Endothelial cell of umbilical vein (primary cell): Measurements from ENCODE around the gene RAB40B.

ENCODE experiments used
- CTCF ChIP-seq, 2 donors: IDR thresholded peaks; 1 replicate in 1 of 2; 2 replicates in 1 of 2; pipeline ENCODE4 v1.5.1; 2011; ENCODE audit warnings: low read length in 2 of 2, mild to moderate bottlenecking in 2 of 2, moderate library complexity in 2 of 2, control low read depth in 1 of 2, inconsistent platforms in 1 of 2, low read depth in 1 of 2; ENCODE audit not compliant: insufficient read depth in 1 of 2; ENCODE audit errors: extremely low read depth in 1 of 2
- EZH2 ChIP-seq: IDR thresholded peaks from 2 replicates; pipeline ENCODE4 v1.6.1; 2012; ENCODE audit warnings: borderline replicate concordance, low read depth, mild to moderate bottlenecking, moderate library complexity, low read length, inconsistent platforms; ENCODE audit not compliant: severe bottlenecking
- MAX ChIP-seq: IDR thresholded peaks from 2 replicates; pipeline ENCODE4 v1.6.1; 2011; ENCODE audit not compliant: insufficient read depth, insufficient read length
- POLR2A ChIP-seq: IDR thresholded peaks from 2 replicates; pipeline ENCODE4 v1.6.1; 2012; ENCODE audit warnings: low read depth, mild to moderate bottlenecking, control low read depth, low read length

GRCh38 chr17:82636626-82637598 is 61.6 kb downstream of the RAB40B start:
- TF ChIP-seq POLR2A (no peak), CTCF (IDR thresholded peaks at IDR 0.05; ENCODE audit: extremely low read depth in 1 of 2, insufficient read depth in 1 of 2, low read depth in 1 of 2, low read length in 2 of 2) (no peak), EZH2 (no peak), MAX (no peak)
